Heart left ventricle (tissue), 13 donors: ENCODE results near the gene TULP4.
"Not testable (repeated sequence)": the region's sequence is repeated elsewhere in the genome, so short reads cannot be mapped to it uniquely, and the experiment has no call there.

Experiments used
- POLR2A ChIP-seq, 2 donors: fragments of 450-650 bp; IDR thresholded peaks; one replicate each; pipeline ENCODE4 v1.6.1; 2017; ENCODE audit warnings: antibody characterized with exemption in 2 of 2, mild to moderate bottlenecking in 2 of 2, moderate library complexity in 2 of 2
- TF ChIP-seq, protein P1 (sequence below), 12 donors: fragments of 200-600 bp; sonication (generic) in 4 of 12; IDR thresholded peaks; one replicate each; pipeline versions ENCODE4 v1.5.0 to v1.8.0; 2018 to 2022; ENCODE audit warnings: antibody characterized with exemption in 12 of 12, mild to moderate bottlenecking in 5 of 12
- donor health status: ischemic (EF 13 %, LVEDD 7.1; RV severe dilation, severe dysfunction).
- donor health status: DM: no; HTN: yes; CAD: no.
- donor health status: DM: no; HTN: no; CAD: no.
- donor health status: ischemic (EF 25% LVEDD 6.9; RV normal size, moderate dysfunction).
- donor health status: ischemic (EF 25% LVEDD 5.7; RV mildly dilated, moderate dysfunction).
- donor health status: ischemic (EF 35%, LVEDD 5.7; RV mildly dilated, moderate dysfunction).
- donor health status: nonischemic (EF 11% LVEDD 7.7; RV severe dilation, severe dysfunction).
- donor health status: DM: yes; HTN: yes; CAD: no.
- donor health status: PGD.
- donor health status: ischemic (EF 29% LVEDD 5.4; RV normal size, mild dysfunction).
- donor health status: nonischemic (EF 23%, LVEDD 6.1; RV moderate dilation, normal function).

DNA sequence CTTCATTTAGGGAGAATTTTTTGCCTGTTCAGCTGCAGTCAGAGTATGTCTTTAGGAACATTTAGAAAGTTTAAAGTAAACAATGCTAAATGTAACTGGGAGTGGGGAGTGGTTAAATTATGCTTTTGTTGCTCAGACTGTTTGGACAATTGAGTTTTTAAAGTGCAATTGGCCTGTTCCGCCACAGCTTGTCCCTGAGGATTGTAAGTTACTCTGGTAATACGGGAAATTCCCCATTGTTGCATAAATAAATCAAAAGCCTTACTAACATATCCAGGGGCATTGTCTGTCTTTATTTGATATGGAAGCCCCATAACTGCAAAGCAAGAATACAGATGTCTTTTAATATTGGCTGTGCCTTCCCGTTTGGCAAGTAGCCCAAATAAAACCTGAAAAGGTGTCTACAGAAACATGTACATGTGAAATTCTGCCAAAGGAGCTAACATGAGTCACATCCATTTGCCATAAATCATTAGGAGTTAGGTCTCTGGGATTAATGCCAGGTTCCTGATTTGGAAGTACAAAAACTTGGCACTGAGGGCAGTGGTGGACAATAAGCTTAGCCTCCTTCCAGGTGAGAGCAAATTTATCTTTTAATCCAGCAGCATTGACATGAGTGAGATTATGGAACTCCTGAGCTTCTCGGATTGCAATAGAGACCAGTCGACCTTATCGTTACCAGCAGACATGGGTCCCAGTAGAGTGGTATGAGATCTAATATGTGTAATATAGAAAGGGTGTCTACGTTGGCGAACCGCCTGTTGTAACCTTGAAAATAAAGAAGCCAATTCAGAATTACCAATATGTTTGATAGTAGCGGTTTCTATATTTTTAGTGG, 11.7 kb upstream of the TULP4 start:
- TF ChIP-seq, protein P1, sequence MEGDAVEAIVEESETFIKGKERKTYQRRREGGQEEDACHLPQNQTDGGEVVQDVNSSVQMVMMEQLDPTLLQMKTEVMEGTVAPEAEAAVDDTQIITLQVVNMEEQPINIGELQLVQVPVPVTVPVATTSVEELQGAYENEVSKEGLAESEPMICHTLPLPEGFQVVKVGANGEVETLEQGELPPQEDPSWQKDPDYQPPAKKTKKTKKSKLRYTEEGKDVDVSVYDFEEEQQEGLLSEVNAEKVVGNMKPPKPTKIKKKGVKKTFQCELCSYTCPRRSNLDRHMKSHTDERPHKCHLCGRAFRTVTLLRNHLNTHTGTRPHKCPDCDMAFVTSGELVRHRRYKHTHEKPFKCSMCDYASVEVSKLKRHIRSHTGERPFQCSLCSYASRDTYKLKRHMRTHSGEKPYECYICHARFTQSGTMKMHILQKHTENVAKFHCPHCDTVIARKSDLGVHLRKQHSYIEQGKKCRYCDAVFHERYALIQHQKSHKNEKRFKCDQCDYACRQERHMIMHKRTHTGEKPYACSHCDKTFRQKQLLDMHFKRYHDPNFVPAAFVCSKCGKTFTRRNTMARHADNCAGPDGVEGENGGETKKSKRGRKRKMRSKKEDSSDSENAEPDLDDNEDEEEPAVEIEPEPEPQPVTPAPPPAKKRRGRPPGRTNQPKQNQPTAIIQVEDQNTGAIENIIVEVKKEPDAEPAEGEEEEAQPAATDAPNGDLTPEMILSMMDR (IDR thresholded peaks at IDR 0.05) = not testable (repeated sequence)
- TF ChIP-seq POLR2A (IDR thresholded peaks at IDR 0.05) = not testable (repeated sequence)
